Neuronal stem cell (in vitro differentiated cells): ENCODE data around the gene PDCD4.
"Not testable (repeated sequence)": the region's sequence is repeated elsewhere in the genome, so short reads cannot be mapped to it uniquely, and the experiment has no call there.

Experiments
- DNase-seq: peaks from one replicate; pipeline ENCODE4 v3.0.0-alpha.2; 2013; ENCODE audit warnings: low spot score
- H2AFZ ChIP-seq: one replicate; pipeline ENCODE4 v1.6.1; 2013; ENCODE audit warnings: mild to moderate bottlenecking, low read length, inconsistent platforms
- H2AK5ac ChIP-seq: 2 replicates; pipeline ENCODE4 v1.6.1; 2013; ENCODE audit warnings: low read depth, mild to moderate bottlenecking, inconsistent platforms, low read length, moderate library complexity, mixed read lengths
- H2BK120ac ChIP-seq: 2 replicates; pipeline ENCODE4 v1.6.1; 2013; ENCODE audit warnings: low read depth, mild to moderate bottlenecking, inconsistent platforms, low read length, moderate library complexity, mixed read lengths
- H2BK12ac ChIP-seq: one replicate; pipeline ENCODE4 v1.6.1; 2013; ENCODE audit warnings: low read length, inconsistent platforms
- H2BK15ac ChIP-seq: 2 replicates; pipeline ENCODE4 v1.6.1; 2013; ENCODE audit warnings: mild to moderate bottlenecking, low read length, inconsistent platforms, mixed read lengths
- H2BK5ac ChIP-seq: one replicate; pipeline ENCODE4 v1.6.1; 2013; ENCODE audit warnings: inconsistent platforms, mild to moderate bottlenecking, low read length, moderate library complexity
- H3K14ac ChIP-seq: one replicate; pipeline ENCODE4 v1.6.1; 2013; ENCODE audit warnings: low read length, inconsistent platforms
- H3K18ac ChIP-seq: 2 replicates; pipeline ENCODE4 v1.6.1; 2013; ENCODE audit warnings: low read length, inconsistent platforms
- H3K23ac ChIP-seq: 2 replicates; pipeline ENCODE4 v1.6.1; 2013; ENCODE audit warnings: low read depth, mild to moderate bottlenecking, mixed read lengths, low read length, inconsistent platforms; ENCODE audit not compliant: poor library complexity
- H3K27ac ChIP-seq: replicated peaks from 3 replicates; pipeline ENCODE4 v1.5.1; 2013; ENCODE audit warnings: low read length, inconsistent platforms
- H3K27me3 ChIP-seq, 3 experiments: 2 replicates each; pipeline ENCODE4 v1.6.1; 2013; ENCODE audit warnings: low read length in 3 of 3, mild to moderate bottlenecking in 2 of 3, inconsistent platforms in 1 of 3, low read depth in 1 of 3, mixed read lengths in 1 of 3, moderate library complexity in 1 of 3; ENCODE audit not compliant: control insufficient read depth in 3 of 3, insufficient read depth in 3 of 3
- H3K36me3 ChIP-seq, 2 donors: replicated peaks in 1 of 2; 2 replicates each; pipeline ENCODE4 v1.6.1; 2013; ENCODE audit warnings: low read length in 2 of 2; ENCODE audit not compliant: control insufficient read depth in 2 of 2, insufficient read depth in 2 of 2
- H3K4ac ChIP-seq: 2 replicates; pipeline ENCODE4 v1.6.1; 2013; ENCODE audit warnings: inconsistent platforms, mild to moderate bottlenecking, low read length, moderate library complexity
- H3K4me1 ChIP-seq, 2 donors: 1 replicate in 1 of 2; 2 replicates in 1 of 2; pipeline ENCODE4 v1.6.1; 2013; ENCODE audit warnings: low read length in 2 of 2, low read depth in 1 of 2; ENCODE audit not compliant: control insufficient read depth in 2 of 2, insufficient read depth in 1 of 2
- H3K4me2 ChIP-seq: one replicate; pipeline ENCODE4 v1.6.1; 2013; ENCODE audit warnings: mild to moderate bottlenecking, low read length, inconsistent platforms; ENCODE audit not compliant: insufficient read depth, poor library complexity, severe bottlenecking
- H3K4me3 ChIP-seq, 2 donors: 2 replicates each; pipeline ENCODE4 v1.5.1; 2013; ENCODE audit warnings: low read length in 2 of 2, mild to moderate bottlenecking in 2 of 2, inconsistent platforms in 1 of 2, moderate library complexity in 1 of 2
- H3K79me1 ChIP-seq: one replicate; pipeline ENCODE4 v1.6.1; 2013; ENCODE audit warnings: low read depth, mild to moderate bottlenecking, inconsistent platforms, low read length, moderate library complexity
- H3K9ac ChIP-seq: one replicate; pipeline ENCODE4 v1.6.1; 2013; ENCODE audit warnings: mild to moderate bottlenecking, low read depth, low read length, inconsistent platforms; ENCODE audit not compliant: poor library complexity
- H3K9me3 ChIP-seq, 2 donors: replicated peaks in 1 of 2; 2 replicates each; pipeline versions ENCODE3 to v1.6.1; 2013; ENCODE audit warnings: low read length in 2 of 2, mild to moderate bottlenecking in 2 of 2, inconsistent platforms in 1 of 2, low read depth in 1 of 2, mixed read lengths in 1 of 2, moderate library complexity in 1 of 2; ENCODE audit not compliant: control insufficient read depth in 2 of 2, insufficient read depth in 1 of 2
- H4K8ac ChIP-seq: one replicate; pipeline ENCODE4 v1.6.1; 2013; ENCODE audit warnings: low read depth, mild to moderate bottlenecking, inconsistent platforms, low read length, moderate library complexity
- H4K91ac ChIP-seq: one replicate; pipeline ENCODE4 v1.6.1; 2013; ENCODE audit warnings: low read length, low read depth, mild to moderate bottlenecking, inconsistent platforms; ENCODE audit not compliant: poor library complexity
- WGBS, 2 donors: extraction: QIAGEN DNeasy Blood & Tissue Kit; methylation state at CpG; one replicate each; pipeline ENCODE4 v1.1.7; 2013; ENCODE audit warnings: missing lambda C conversion rate in 2 of 2, mixed read lengths in 1 of 2; ENCODE audit not compliant: insufficient read length in 2 of 2, insufficient replicate concordance in 1 of 2; ENCODE audit errors: extremely low coverage in 2 of 2; 5-methylcytosine and 5-hydroxymethylcytosine counted together

The PDCD4 gene

DNA sequence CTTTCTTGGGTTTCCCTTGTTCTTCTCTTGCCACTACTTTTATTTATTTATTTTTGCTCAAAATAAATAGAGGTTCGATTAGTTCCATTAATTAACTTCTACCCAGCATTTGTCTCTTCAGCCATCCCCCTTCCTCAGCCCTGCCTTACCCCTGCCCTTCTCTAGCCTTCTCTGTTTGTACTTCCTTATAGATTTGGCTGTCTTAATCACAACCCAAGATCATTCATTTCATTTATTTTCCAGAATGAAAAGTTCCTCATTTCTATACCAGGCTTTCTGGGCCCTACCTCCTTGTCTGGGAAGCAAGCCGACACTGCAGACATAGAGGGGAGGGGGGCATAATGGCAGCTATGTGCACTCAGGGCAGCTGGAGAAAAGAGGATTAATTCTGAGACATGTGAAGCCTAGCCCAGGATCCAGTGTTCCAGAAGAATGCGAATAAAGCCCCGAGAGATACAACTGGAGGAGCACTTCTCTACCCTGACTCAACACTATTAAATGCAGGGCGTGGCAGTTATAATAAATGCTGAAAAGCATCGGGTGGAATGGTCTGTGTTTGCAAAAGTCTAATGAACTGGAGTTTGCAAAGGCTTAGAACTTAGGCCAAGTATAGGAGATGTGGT lies 6.4 kb upstream of the PDCD4 start:
- peak; percentile 18 for DNase-seq
- peak overlapping the region; percentile 38 for H3K27ac ChIP-seq

GRCh38 chr10:110865809-110866482 lies 5.8 kb upstream of the PDCD4 start:
- H2BK120ac ChIP-seq = no peak overlapping the region
- H3K27ac ChIP-seq = no peak overlapping the region
- H3K4me3 ChIP-seq = no peak overlapping the region

More for the DNA sequence above, 6.4 kb upstream of the PDCD4 start:
- Histone ChIP-seq H2BK15ac (no peak overlapping the region), H3K4me2 (no peak overlapping the region), H3K79me1 (no peaks in the 10 kb centered on the region), H2BK120ac (no peak overlapping the region), H4K91ac (no peak overlapping the region), H2BK12ac (no peak overlapping the region), H3K27me3 (no peaks in the 10 kb centered on the region), H3K23ac (no peak overlapping the region), H3K9me3 (no peaks in the 10 kb centered on the region), H3K14ac (no peak overlapping the region), H3K4me3 (no peak overlapping the region), H3K36me3 (no peaks in the 10 kb centered on the region), H3K18ac (no peak overlapping the region), H2BK5ac (no peak overlapping the region), H2AFZ (peak overlapping the region; percentile 65), H3K4ac (no peak overlapping the region), H2AK5ac (no peak overlapping the region), H3K9ac (no peak overlapping the region), H3K4me1 (peaks cover 14 to 16% of the 10 kb centered on the region in 2 donors), H4K8ac (no peak overlapping the region)
- no CpG with 5 or more reads among the region's 6 CpGs for WGBS, 2 donors

GRCh38 chr10:110867011-110867806 lies 4.5 kb upstream of the PDCD4 start:
- H3K27me3 ChIP-seq, H2BK5ac ChIP-seq, DNase-seq, H3K18ac ChIP-seq, H3K27ac ChIP-seq, H3K79me1 ChIP-seq, H2BK15ac ChIP-seq, H3K4ac ChIP-seq, H2AK5ac ChIP-seq, H3K4me2 ChIP-seq, H2BK12ac ChIP-seq, H3K4me3 ChIP-seq, H3K14ac ChIP-seq, H3K23ac ChIP-seq, H2BK120ac ChIP-seq, H3K9ac ChIP-seq, H4K8ac ChIP-seq, H3K36me3 ChIP-seq, H4K91ac ChIP-seq, H3K9me3 ChIP-seq: not testable (repeated sequence)
- H2AFZ ChIP-seq = peak overlapping the region; percentile 2
- peaks cover 23 to 26% of the 10 kb centered on the region in 2 donors for H3K4me1 ChIP-seq
- WGBS, 2 donors = no CpG with 5 or more reads among the region's 8 CpGs

More at GRCh38 chr10:110865809-110866482, 5.8 kb upstream of the PDCD4 start:
- H3K27me3 ChIP-seq = no peaks in the 10 kb centered on the region
- H4K8ac ChIP-seq = no peak overlapping the region
- H3K18ac ChIP-seq = no peak overlapping the region
- peak overlapping the region; percentile 65 for H2AFZ ChIP-seq
- no peak overlapping the region for H3K4ac ChIP-seq
- no peak overlapping the region for H2AK5ac ChIP-seq
- DNase-seq = no peak
- H2BK5ac ChIP-seq = no peak overlapping the region
- H3K79me1 ChIP-seq = no peaks in the 10 kb centered on the region
- H4K91ac ChIP-seq = no peak overlapping the region
- H3K9ac ChIP-seq = no peak overlapping the region
- H3K4me1 ChIP-seq = peaks cover 19 to 21% of the 10 kb centered on the region in 2 donors
- H3K14ac ChIP-seq = no peak overlapping the region
- no peak overlapping the region for H3K23ac ChIP-seq
- no peak overlapping the region for H3K4me2 ChIP-seq
- H3K9me3 ChIP-seq = no peaks in the 10 kb centered on the region
- no peak overlapping the region for H2BK12ac ChIP-seq
- 100% methylated on average over 2 of the region's 4 CpGs; no CpG with 5 or more reads in 1 of the 2 donors for WGBS, 2 donors
- no peak overlapping the region for H2BK15ac ChIP-seq
- no peaks in the 10 kb centered on the region for H3K36me3 ChIP-seq
